Smooth muscle cell (in vitro differentiated cells): Measurements from ENCODE around the gene PPP2R5B. TPM values are rescaled to one million over a fixed set of nuclear protein-coding genes. Genes with fewer than 3 reads are reported as not detected.

ENCODE experiments used
- DNase-seq: peaks from one replicate; lab custom pipeline; 2025; ENCODE audit not compliant: unreplicated experiment; lab: John Stamatoyannopoulos, UW
- H2AFZ ChIP-seq: fragments of 200-600 bp; sonication (generic); 2 replicates; pipeline ENCODE4 v1.6.0; 2016; ENCODE audit warnings: antibody characterized with exemption, low read depth, mild to moderate bottlenecking
- H3F3A ChIP-seq: fragments of 200-600 bp; sonication (generic); 2 replicates; pipeline ENCODE4 v1.6.0; 2017; ENCODE audit warnings: antibody characterized with exemption, low read depth
- H3K27ac ChIP-seq: fragments of 200-600 bp; sonication (generic); 2 replicates; pipeline ENCODE4 v1.5.1; 2016; ENCODE audit warnings: low read depth, mild to moderate bottlenecking
- H3K27me3 ChIP-seq: fragments of 200-600 bp; sonication (generic); 2 replicates; pipeline ENCODE4 v1.6.1; 2016; ENCODE audit warnings: low read depth, mild to moderate bottlenecking
- H3K36me3 ChIP-seq: fragments of 200-600 bp; sonication (generic); 2 replicates; pipeline ENCODE4 v1.5.1; 2016; ENCODE audit warnings: low read depth
- H3K4me1 ChIP-seq: fragments of 200-600 bp; sonication (generic); 2 replicates; pipeline ENCODE4 v1.5.1; 2016; ENCODE audit warnings: low read depth
- H3K4me2 ChIP-seq: fragments of 200-600 bp; sonication (generic); 2 replicates; pipeline ENCODE4 v1.6.0; 2016; ENCODE audit warnings: mild to moderate bottlenecking
- H3K4me3 ChIP-seq: fragments of 200-600 bp; sonication (generic); 2 replicates; pipeline ENCODE4 v1.5.1; 2016; ENCODE audit warnings: mild to moderate bottlenecking
- H3K79me2 ChIP-seq: fragments of 200-600 bp; sonication (generic); 2 replicates; pipeline ENCODE4 v1.6.0; 2016; ENCODE audit warnings: low read depth, mild to moderate bottlenecking
- H3K9ac ChIP-seq: fragments of 200-600 bp; sonication (generic); 2 replicates; pipeline ENCODE4 v1.6.0; 2016; ENCODE audit warnings: low read depth
- H3K9me3 ChIP-seq: fragments of 200-600 bp; sonication (generic); replicated peaks from 2 replicates; pipeline ENCODE4 v1.5.1; 2016; ENCODE audit warnings: low read depth
- H4K20me1 ChIP-seq: fragments of 200-600 bp; sonication (generic); 2 replicates; pipeline ENCODE4 v1.6.0; 2016; ENCODE audit warnings: low read depth
- WGBS: methylation state at CpG from one replicate; pipeline ENCODE4 v1.1.7; 2016; ENCODE audit warnings: low lambda C conversion rate; 5-methylcytosine and 5-hydroxymethylcytosine counted together
- polyA plus RNA-seq: library from polyadenylated mRNA; unstranded; fragments of >200 nt; fragmentation: Nextera tagmentation; extraction: Ambion mirVana; gene quantifications from 2 replicates; pipeline ENCODE4 v1.2.1, GENCODE V29; 2016
- total RNA-seq: library from RNA; depleted of rRNA; stranded (reverse); fragments of >200 nt; gene quantifications from 2 replicates; pipeline ENCODE4 v1.2.3, GENCODE V29; 2014
- TF ChIP-seq, protein P1 (sequence below): fragments of 200-600 bp; sonication (generic); IDR thresholded peaks from 2 replicates; pipeline ENCODE4 v1.5.1; 2017; ENCODE audit warnings: borderline replicate concordance, mild to moderate bottlenecking, antibody characterized with exemption; ENCODE audit not compliant: insufficient read depth, poor library complexity, severe bottlenecking

PPP2R5B gene
- total and polyA plus RNA-seq, 2 experiments from 2014 or later, result 14.9 to 36.6 TPM

GRCh38 chr11:64921384-64921783 is 3.1 kb upstream of the PPP2R5B start:
- no peaks in the 10 kb centered on the region for H3K9me3 ChIP-seq
- H3K4me2 ChIP-seq, result no peak overlapping the region
- TF ChIP-seq, protein P1, sequence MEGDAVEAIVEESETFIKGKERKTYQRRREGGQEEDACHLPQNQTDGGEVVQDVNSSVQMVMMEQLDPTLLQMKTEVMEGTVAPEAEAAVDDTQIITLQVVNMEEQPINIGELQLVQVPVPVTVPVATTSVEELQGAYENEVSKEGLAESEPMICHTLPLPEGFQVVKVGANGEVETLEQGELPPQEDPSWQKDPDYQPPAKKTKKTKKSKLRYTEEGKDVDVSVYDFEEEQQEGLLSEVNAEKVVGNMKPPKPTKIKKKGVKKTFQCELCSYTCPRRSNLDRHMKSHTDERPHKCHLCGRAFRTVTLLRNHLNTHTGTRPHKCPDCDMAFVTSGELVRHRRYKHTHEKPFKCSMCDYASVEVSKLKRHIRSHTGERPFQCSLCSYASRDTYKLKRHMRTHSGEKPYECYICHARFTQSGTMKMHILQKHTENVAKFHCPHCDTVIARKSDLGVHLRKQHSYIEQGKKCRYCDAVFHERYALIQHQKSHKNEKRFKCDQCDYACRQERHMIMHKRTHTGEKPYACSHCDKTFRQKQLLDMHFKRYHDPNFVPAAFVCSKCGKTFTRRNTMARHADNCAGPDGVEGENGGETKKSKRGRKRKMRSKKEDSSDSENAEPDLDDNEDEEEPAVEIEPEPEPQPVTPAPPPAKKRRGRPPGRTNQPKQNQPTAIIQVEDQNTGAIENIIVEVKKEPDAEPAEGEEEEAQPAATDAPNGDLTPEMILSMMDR, result no peak
- peaks cover 8% of the 10 kb centered on the region for H3K79me2 ChIP-seq
- no peak overlapping the region for H3K27ac ChIP-seq
- peaks cover 18% of the 10 kb centered on the region for H3K4me1 ChIP-seq
- no peak overlapping the region for H3K4me3 ChIP-seq
- no peak for DNase-seq
- H3F3A ChIP-seq, result peaks cover 6% of the 10 kb centered on the region
- no peak overlapping the region for H2AFZ ChIP-seq
- H4K20me1 ChIP-seq, result no peaks in the 10 kb centered on the region
- 67% methylated on average over 3 of the region's 3 CpGs for WGBS
- no peaks in the 10 kb centered on the region for H3K36me3 ChIP-seq
- no peak overlapping the region for H3K9ac ChIP-seq
- no peaks in the 10 kb centered on the region for H3K27me3 ChIP-seq

GRCh38 chr11:64923151-64923661 is 1.3 kb upstream of the PPP2R5B start:
- no peaks in the 10 kb centered on the region for H3K36me3 ChIP-seq
- H4K20me1 ChIP-seq, result no peaks in the 10 kb centered on the region
- H3K4me1 ChIP-seq, result peaks cover 9% of the 10 kb centered on the region
- H3K27me3 ChIP-seq, result no peaks in the 10 kb centered on the region
- H3K9ac ChIP-seq, result no peak overlapping the region
- no peaks in the 10 kb centered on the region for H3K9me3 ChIP-seq
- H3F3A ChIP-seq, result no peaks in the 10 kb centered on the region
- no peak overlapping the region for H3K4me3 ChIP-seq
- peak overlapping the region; percentile 86 for H2AFZ ChIP-seq
- 94% methylated on average over 11 of the region's 11 CpGs for WGBS
- no peak overlapping the region for H3K27ac ChIP-seq
- TF ChIP-seq, protein P1, result no peak
- peak overlapping the region; percentile 98 for H3K4me2 ChIP-seq
- no peak for DNase-seq
- peaks cover 3% of the 10 kb centered on the region for H3K79me2 ChIP-seq

DNA sequence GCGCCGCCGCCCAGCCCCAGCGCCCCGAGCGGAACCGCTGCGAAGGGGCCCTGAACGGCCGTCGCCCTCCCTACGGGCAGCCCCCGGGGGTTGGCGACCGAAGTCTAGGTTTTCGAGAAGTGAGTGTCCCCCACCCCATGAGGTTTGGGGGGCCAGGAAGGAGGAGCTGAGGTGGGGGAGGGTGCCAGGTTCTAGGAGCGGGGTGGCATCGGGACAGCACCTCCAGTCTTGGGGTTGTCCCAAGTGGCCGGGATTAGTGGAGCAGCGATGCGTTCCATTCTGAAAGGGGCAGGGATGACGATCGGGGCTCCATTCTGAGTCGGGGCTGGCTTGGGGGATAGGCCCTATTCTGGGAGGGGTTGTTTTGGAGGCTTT is 408 bp downstream of the PPP2R5B start:
- Histone ChIP-seq H3K27ac (no peak overlapping the region), H4K20me1 (no peaks in the 10 kb centered on the region), H2AFZ (peak overlapping the region; percentile 95), H3K79me2 (peaks cover 3% of the 10 kb centered on the region), H3K4me3 (peak overlapping the region; percentile 82), H3K9ac (peak overlapping the region; percentile 86), H3K36me3 (no peaks in the 10 kb centered on the region), H3K4me1 (peaks cover 7% of the 10 kb centered on the region), H3K27me3 (no peaks in the 10 kb centered on the region), H3F3A (no peaks in the 10 kb centered on the region), H3K9me3 (no peaks in the 10 kb centered on the region), H3K4me2 (peak overlapping the region; percentile 98)
- DNase-seq, result no peak
- TF ChIP-seq, protein P1, result no peak
- 1% methylated on average over 14 of the region's 24 CpGs for WGBS

DNA sequence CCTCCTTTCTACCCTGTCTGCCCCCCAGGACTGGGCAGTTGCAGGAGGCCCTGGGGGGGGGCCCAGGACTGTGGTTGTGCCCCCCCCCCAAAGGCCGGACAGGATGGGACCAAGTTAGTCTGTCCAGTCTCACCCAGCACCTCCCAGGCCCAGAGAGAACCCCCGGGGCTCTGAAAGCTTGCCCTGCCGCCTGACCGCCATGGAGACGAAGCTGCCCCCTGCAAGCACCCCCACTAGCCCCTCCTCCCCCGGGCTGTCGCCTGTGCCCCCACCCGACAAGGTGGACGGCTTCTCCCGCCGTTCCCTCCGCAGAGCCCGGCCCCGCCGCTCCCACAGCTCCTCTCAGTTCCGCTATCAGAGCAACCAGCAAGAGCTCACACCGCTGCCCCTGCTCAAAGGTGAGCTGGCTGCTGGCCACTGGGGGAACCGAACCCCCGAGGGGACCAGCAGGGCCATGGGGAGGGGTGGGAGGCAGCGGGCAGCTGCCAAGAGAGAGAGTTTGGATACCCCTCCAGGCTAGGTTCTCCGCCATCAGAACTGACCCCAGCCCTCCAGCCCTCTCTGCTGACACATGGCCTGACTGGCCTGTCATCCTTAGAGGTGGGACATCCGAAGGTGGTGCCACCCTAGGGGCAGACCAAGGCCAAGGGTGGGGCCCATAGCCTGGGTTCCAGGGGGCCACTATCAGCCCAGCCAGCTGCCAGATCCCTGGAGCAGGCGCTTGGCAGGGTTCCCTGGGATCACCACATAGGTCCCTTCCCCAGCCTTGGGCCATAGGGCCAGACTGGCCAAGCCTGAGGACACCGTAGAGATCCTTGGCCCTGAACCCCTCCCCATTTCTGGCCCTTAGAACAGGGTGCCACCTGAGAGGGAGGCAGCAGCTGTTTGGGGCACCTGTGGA is 1.3 kb downstream of the PPP2R5B start:
- Histone ChIP-seq H2AFZ (no peak overlapping the region), H3K27me3 (no peaks in the 10 kb centered on the region), H3K4me1 (peaks cover 7% of the 10 kb centered on the region), H3K4me2 (peak overlapping the region; percentile 98), H3F3A (no peaks in the 10 kb centered on the region), H3K27ac (no peak overlapping the region), H3K4me3 (peak overlapping the region; percentile 82), H3K9ac (peak overlapping the region; percentile 86), H4K20me1 (no peaks in the 10 kb centered on the region), H3K79me2 (peaks cover 3% of the 10 kb centered on the region), H3K36me3 (no peaks in the 10 kb centered on the region), H3K9me3 (no peaks in the 10 kb centered on the region)
- TF ChIP-seq, protein P1, result no peak
- 89% methylated on average over 9 of the region's 24 CpGs for WGBS
- DNase-seq, result no peak
